ENCODE data around the gene TMEM245.

Gene TMEM245

GRCh38 chr9:109068764-109069163 lies 51.0 kb downstream of the TMEM245 start:
- DNase-seq = no peak
- Histone ChIP-seq H2BK5ac (ENCODE audit: low read depth, low read length, poor library complexity, severe bottlenecking) (no peak overlapping the region), H3K27me3 (ENCODE audit: control insufficient read depth in 1 of 2, insufficient read depth in 1 of 2, low read length in 2 of 2) (no peaks in the 10 kb centered on the region), H3K4me1 (ENCODE audit: control insufficient read depth, insufficient read depth, low read depth, low read length) (peaks cover 5% of the 10 kb centered on the region), H2BK12ac (ENCODE audit: low read length in 2 of 2) (no peak overlapping the region), H3K9ac (ENCODE audit: low read length) (no peak overlapping the region), H2BK120ac (ENCODE audit: low read depth, low read length) (no peak overlapping the region), H2AK5ac (ENCODE audit: low read length, severe bottlenecking) (no peak overlapping the region), H3K4me2 (ENCODE audit: low read length, poor library complexity, severe bottlenecking) (no peak overlapping the region), H3K79me1 (replicated peaks; ENCODE audit: low read length, poor library complexity, severe bottlenecking) (peaks cover 12% of the 10 kb centered on the region), H2BK15ac (ENCODE audit: low read depth, poor library complexity, severe bottlenecking) (no peak overlapping the region), H4K91ac (ENCODE audit: low read length) (no peak overlapping the region), H2AFZ (ENCODE audit: low read depth, low read length) (no peak overlapping the region), H3K4ac (ENCODE audit: low read depth in 1 of 2, low read length in 2 of 2) (no peak overlapping the region), H3K23ac (ENCODE audit: low read length in 2 of 2) (no peak overlapping the region), H3K4me3 (ENCODE audit: insufficient read depth in 1 of 2, low read depth in 1 of 2, low read length in 2 of 2) (no peak overlapping the region), H4K8ac (ENCODE audit: low read length) (no peak overlapping the region), H3K18ac (ENCODE audit: low read depth in 1 of 2, low read length in 2 of 2) (no peak overlapping the region), H3K9me3 (ENCODE audit: control insufficient read depth, low read length) (no peaks in the 10 kb centered on the region), H3K27ac (ENCODE audit: low read length, poor library complexity, severe bottlenecking) (no peak overlapping the region), H3K36me3 (ENCODE audit: control insufficient read depth in 1 of 2, insufficient read depth in 2 of 2, low read depth in 1 of 2, low read length in 2 of 2) (peaks cover 10 to 83% of the 10 kb centered on the region in 2 experiments), H3K14ac (ENCODE audit: low read length in 2 of 2) (no peak overlapping the region)
- WGBS = 100% methylated on average over 1 of the region's 1 CpG

- peak overlapping the region; percentile 66 for H3K27ac ChIP-seq (ENCODE audit: low read length, poor library complexity, severe bottlenecking)
- no peak overlapping the region for H3K4ac ChIP-seq (ENCODE audit: low read depth in 1 of 2, low read length in 2 of 2)
- no peak overlapping the region for H2BK5ac ChIP-seq (ENCODE audit: low read depth, low read length, poor library complexity, severe bottlenecking)
- no peak overlapping the region for H2BK120ac ChIP-seq (ENCODE audit: low read depth, low read length)
- peaks cover 5% of the 10 kb centered on the region for H3K4me1 ChIP-seq (ENCODE audit: control insufficient read depth, insufficient read depth, low read depth, low read length)
- no peak overlapping the region for H2BK12ac ChIP-seq (ENCODE audit: low read length in 2 of 2)
- H3K27me3 ChIP-seq (ENCODE audit: control insufficient read depth in 1 of 2, insufficient read depth in 1 of 2, low read length in 2 of 2) = no peaks in the 10 kb centered on the region
- no peak overlapping the region for H3K4me3 ChIP-seq (ENCODE audit: insufficient read depth in 1 of 2, low read depth in 1 of 2, low read length in 2 of 2)
- peak; percentile 12 for DNase-seq
- H4K8ac ChIP-seq (ENCODE audit: low read length) = no peak overlapping the region
- H4K91ac ChIP-seq (ENCODE audit: low read length) = no peak overlapping the region
- no peak overlapping the region for H3K18ac ChIP-seq (ENCODE audit: low read depth in 1 of 2, low read length in 2 of 2)
- H3K79me1 ChIP-seq (replicated peaks; ENCODE audit: low read length, poor library complexity, severe bottlenecking) = peaks cover 18% of the 10 kb centered on the region
- H3K23ac ChIP-seq (ENCODE audit: low read length in 2 of 2) = no peak overlapping the region
- no peak overlapping the region for H3K9ac ChIP-seq (ENCODE audit: low read length)
- no peak overlapping the region for H2BK15ac ChIP-seq (ENCODE audit: low read depth, poor library complexity, severe bottlenecking)
- peak overlapping the region; percentile 82 for H2AK5ac ChIP-seq (ENCODE audit: low read length, severe bottlenecking)
- 89% methylated on average over 2 of the region's 2 CpGs for WGBS
- H3K14ac ChIP-seq (ENCODE audit: low read length in 2 of 2) = no peak overlapping the region
- H3K4me2 ChIP-seq (ENCODE audit: low read length, poor library complexity, severe bottlenecking) = no peak overlapping the region
- H3K36me3 ChIP-seq (ENCODE audit: control insufficient read depth in 1 of 2, insufficient read depth in 2 of 2, low read depth in 1 of 2, low read length in 2 of 2) = peaks cover 12 to 76% of the 10 kb centered on the region in 2 experiments
- H3K9me3 ChIP-seq (ENCODE audit: control insufficient read depth, low read length) = no peaks in the 10 kb centered on the region
- no peak overlapping the region for H2AFZ ChIP-seq (ENCODE audit: low read depth, low read length)
These were observed 54.6 kb downstream of the TMEM245 start for GRCh38 chr9:109064963-109065702.

GRCh38 chr9:109063760-109064159 lies 56.0 kb downstream of the TMEM245 start:
- no peak overlapping the region for H2BK5ac ChIP-seq (ENCODE audit: low read depth, low read length, poor library complexity, severe bottlenecking)
- H3K14ac ChIP-seq (ENCODE audit: low read length in 2 of 2) = no peak overlapping the region
- H2BK120ac ChIP-seq (ENCODE audit: low read depth, low read length) = no peak overlapping the region
- 74% methylated on average over 2 of the region's 2 CpGs for WGBS
- H2AK5ac ChIP-seq (ENCODE audit: low read length, severe bottlenecking) = no peak overlapping the region
- no peak overlapping the region for H3K23ac ChIP-seq (ENCODE audit: low read length in 2 of 2)
- peaks cover 15 to 75% of the 10 kb centered on the region in 2 experiments for H3K36me3 ChIP-seq (ENCODE audit: control insufficient read depth in 1 of 2, insufficient read depth in 2 of 2, low read depth in 1 of 2, low read length in 2 of 2)
- H2BK12ac ChIP-seq (ENCODE audit: low read length in 2 of 2) = no peak overlapping the region
- no peak overlapping the region for H3K18ac ChIP-seq (ENCODE audit: low read depth in 1 of 2, low read length in 2 of 2)
- H3K4me1 ChIP-seq (ENCODE audit: control insufficient read depth, insufficient read depth, low read depth, low read length) = peaks cover 5% of the 10 kb centered on the region
- peaks cover 12% of the 10 kb centered on the region for H3K79me1 ChIP-seq (replicated peaks; ENCODE audit: low read length, poor library complexity, severe bottlenecking)
- H3K4ac ChIP-seq (ENCODE audit: low read depth in 1 of 2, low read length in 2 of 2) = no peak overlapping the region
- H3K9me3 ChIP-seq (ENCODE audit: control insufficient read depth, low read length) = no peaks in the 10 kb centered on the region
- no peak for DNase-seq
- H4K8ac ChIP-seq (ENCODE audit: low read length) = no peak overlapping the region
- no peak overlapping the region for H3K4me3 ChIP-seq (ENCODE audit: insufficient read depth in 1 of 2, low read depth in 1 of 2, low read length in 2 of 2)
- no peaks in the 10 kb centered on the region for H3K27me3 ChIP-seq (ENCODE audit: control insufficient read depth in 1 of 2, insufficient read depth in 1 of 2, low read length in 2 of 2)
- no peak overlapping the region for H3K27ac ChIP-seq (ENCODE audit: low read length, poor library complexity, severe bottlenecking)
- no peak overlapping the region for H4K91ac ChIP-seq (ENCODE audit: low read length)
- no peak overlapping the region for H2BK15ac ChIP-seq (ENCODE audit: low read depth, poor library complexity, severe bottlenecking)
- H3K4me2 ChIP-seq (ENCODE audit: low read length, poor library complexity, severe bottlenecking) = no peak overlapping the region
- H3K9ac ChIP-seq (ENCODE audit: low read length) = no peak overlapping the region
- no peak overlapping the region for H2AFZ ChIP-seq (ENCODE audit: low read depth, low read length)

- H4K8ac ChIP-seq (ENCODE audit: low read length) = no peak overlapping the region
- no peak overlapping the region for H4K91ac ChIP-seq (ENCODE audit: low read length)
- H3K27ac ChIP-seq (ENCODE audit: low read length, poor library complexity, severe bottlenecking) = no peak overlapping the region
- no peaks in the 10 kb centered on the region for H3K9me3 ChIP-seq (ENCODE audit: control insufficient read depth, low read length)
- H3K4me1 ChIP-seq (ENCODE audit: control insufficient read depth, insufficient read depth, low read depth, low read length) = peaks cover 5% of the 10 kb centered on the region
- H2BK5ac ChIP-seq (ENCODE audit: low read depth, low read length, poor library complexity, severe bottlenecking) = no peak overlapping the region
- DNase-seq = no peak
- H3K4ac ChIP-seq (ENCODE audit: low read depth in 1 of 2, low read length in 2 of 2) = no peak overlapping the region
- 98% methylated on average over 5 of the region's 6 CpGs for WGBS
- no peak overlapping the region for H3K23ac ChIP-seq (ENCODE audit: low read length in 2 of 2)
- H3K79me1 ChIP-seq (replicated peaks; ENCODE audit: low read length, poor library complexity, severe bottlenecking) = peaks cover 11% of the 10 kb centered on the region
- H3K14ac ChIP-seq (ENCODE audit: low read length in 2 of 2) = no peak overlapping the region
- no peak overlapping the region for H3K18ac ChIP-seq (ENCODE audit: low read depth in 1 of 2, low read length in 2 of 2)
- no peak overlapping the region for H3K4me3 ChIP-seq (ENCODE audit: insufficient read depth in 1 of 2, low read depth in 1 of 2, low read length in 2 of 2)
- H3K9ac ChIP-seq (ENCODE audit: low read length) = no peak overlapping the region
- H2AFZ ChIP-seq (ENCODE audit: low read depth, low read length) = no peak overlapping the region
- no peak overlapping the region for H2BK15ac ChIP-seq (ENCODE audit: low read depth, poor library complexity, severe bottlenecking)
- H2BK12ac ChIP-seq (ENCODE audit: low read length in 2 of 2) = no peak overlapping the region
- no peaks in the 10 kb centered on the region for H3K27me3 ChIP-seq (ENCODE audit: control insufficient read depth in 1 of 2, insufficient read depth in 1 of 2, low read length in 2 of 2)
- no peak overlapping the region for H3K4me2 ChIP-seq (ENCODE audit: low read length, poor library complexity, severe bottlenecking)
- H3K36me3 ChIP-seq (ENCODE audit: control insufficient read depth in 1 of 2, insufficient read depth in 2 of 2, low read depth in 1 of 2, low read length in 2 of 2) = peaks cover 15 to 73% of the 10 kb centered on the region in 2 experiments
- H2AK5ac ChIP-seq (ENCODE audit: low read length, severe bottlenecking) = no peak overlapping the region
- H2BK120ac ChIP-seq (ENCODE audit: low read depth, low read length) = no peak overlapping the region
These were observed 57.2 kb downstream of the TMEM245 start for GRCh38 chr9:109062543-109062942.

All from mesenchymal stem cell (in vitro differentiated cells and primary cell).